ENCODE measurements around the gene MYZAP.

DNA sequence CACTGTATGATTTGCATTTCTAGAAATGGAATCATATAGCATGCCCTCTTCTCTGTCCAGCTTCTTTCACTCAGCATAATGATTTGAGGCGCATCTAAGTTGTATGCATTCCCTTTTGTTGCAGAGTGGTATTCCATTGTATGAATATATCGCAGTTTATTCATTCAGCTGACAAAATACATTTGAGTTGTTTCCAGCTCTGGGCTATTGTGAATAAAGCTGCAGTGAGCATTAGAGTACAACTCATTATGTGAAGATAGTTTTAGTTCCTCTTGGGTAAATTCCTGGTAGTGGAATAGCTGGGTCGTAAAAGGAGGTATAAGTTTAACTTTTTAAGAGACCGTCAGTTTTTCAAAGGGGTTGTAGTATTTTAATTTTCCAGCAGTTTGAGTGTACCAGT is 76.3 kb downstream of the MYZAP start:
- TF ChIP-seq TAF1 (IDR thresholded peaks at IDR 0.05; ENCODE audit: borderline replicate concordance, insufficient read depth, low read length) (no peak), POLR2AphosphoS5 (IDR thresholded peaks at IDR 0.05; ENCODE audit: low read depth, low read length) (no peak), SIN3A (IDR thresholded peaks at IDR 0.05; ENCODE audit: borderline replicate concordance, insufficient read depth, low read length) (no peak), FOXP2 (optimal IDR thresholded peaks at IDR 0.05; ENCODE audit: borderline replicate concordance, extremely low read depth, extremely low read length, insufficient read depth) (no peak)
- TF ChIP-seq, protein P1, sequence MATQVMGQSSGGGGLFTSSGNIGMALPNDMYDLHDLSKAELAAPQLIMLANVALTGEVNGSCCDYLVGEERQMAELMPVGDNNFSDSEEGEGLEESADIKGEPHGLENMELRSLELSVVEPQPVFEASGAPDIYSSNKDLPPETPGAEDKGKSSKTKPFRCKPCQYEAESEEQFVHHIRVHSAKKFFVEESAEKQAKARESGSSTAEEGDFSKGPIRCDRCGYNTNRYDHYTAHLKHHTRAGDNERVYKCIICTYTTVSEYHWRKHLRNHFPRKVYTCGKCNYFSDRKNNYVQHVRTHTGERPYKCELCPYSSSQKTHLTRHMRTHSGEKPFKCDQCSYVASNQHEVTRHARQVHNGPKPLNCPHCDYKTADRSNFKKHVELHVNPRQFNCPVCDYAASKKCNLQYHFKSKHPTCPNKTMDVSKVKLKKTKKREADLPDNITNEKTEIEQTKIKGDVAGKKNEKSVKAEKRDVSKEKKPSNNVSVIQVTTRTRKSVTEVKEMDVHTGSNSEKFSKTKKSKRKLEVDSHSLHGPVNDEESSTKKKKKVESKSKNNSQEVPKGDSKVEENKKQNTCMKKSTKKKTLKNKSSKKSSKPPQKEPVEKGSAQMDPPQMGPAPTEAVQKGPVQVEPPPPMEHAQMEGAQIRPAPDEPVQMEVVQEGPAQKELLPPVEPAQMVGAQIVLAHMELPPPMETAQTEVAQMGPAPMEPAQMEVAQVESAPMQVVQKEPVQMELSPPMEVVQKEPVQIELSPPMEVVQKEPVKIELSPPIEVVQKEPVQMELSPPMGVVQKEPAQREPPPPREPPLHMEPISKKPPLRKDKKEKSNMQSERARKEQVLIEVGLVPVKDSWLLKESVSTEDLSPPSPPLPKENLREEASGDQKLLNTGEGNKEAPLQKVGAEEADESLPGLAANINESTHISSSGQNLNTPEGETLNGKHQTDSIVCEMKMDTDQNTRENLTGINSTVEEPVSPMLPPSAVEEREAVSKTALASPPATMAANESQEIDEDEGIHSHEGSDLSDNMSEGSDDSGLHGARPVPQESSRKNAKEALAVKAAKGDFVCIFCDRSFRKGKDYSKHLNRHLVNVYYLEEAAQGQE (IDR thresholded peaks at IDR 0.05; ENCODE audit: insufficient read depth in 1 of 2, low read depth in 2 of 2, low read length in 2 of 2), result no peak
